ENCODE data around the gene STK32A.
A peak's percentile ranks its signal among the peaks of the same experiment; 100 is the strongest.
"Not testable (repeated sequence)": the region's sequence is repeated elsewhere in the genome, so short reads cannot be mapped to it uniquely, and the experiment has no call there.

The STK32A gene

DNA sequence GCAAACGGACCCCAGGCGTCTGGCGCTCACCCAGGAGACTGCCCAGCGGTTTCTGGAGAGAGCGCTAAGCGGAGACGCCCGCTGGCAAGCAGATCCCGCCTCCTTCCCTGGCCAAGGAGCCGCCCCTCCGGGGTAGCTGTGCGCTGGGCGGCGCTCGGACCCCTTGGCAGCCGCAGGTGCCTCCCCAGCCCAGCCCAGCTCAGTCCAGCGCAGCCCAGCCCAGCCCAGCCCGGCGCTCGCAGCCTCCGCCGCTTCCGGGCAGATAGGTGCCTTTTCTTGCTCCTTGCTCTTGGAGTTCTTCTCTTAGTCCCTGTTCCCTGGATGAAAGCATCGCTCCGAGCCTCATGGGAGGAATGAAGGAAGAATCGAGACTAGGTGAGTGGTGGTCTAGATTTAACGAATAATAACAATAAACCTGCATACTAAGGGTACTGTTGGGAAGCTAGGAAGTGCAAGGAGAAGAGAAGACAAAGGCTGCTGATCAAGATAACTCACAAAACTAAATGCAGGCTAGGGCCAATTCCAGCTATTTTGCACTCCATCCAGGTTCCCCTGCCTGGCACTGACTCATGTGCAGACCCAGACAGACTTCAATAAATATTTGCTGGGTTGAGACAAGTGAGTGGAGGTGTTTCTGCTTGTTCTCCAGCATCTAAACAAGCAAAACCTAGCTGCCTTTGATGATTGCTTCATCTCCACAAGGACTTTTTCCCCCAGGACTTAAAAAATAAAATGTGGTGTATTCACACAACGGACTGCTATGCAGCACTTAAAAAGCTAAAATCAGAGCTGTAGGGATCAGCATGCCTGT, at the start of gene STK32A:
Gene STK32A, plus strand, starts transcription at position 202 of the 811 bp plus-strand sequence. CDS start 4,609 bp downstream, outside the sequence.
- DNase-seq, result peak; percentile 94

DNA sequence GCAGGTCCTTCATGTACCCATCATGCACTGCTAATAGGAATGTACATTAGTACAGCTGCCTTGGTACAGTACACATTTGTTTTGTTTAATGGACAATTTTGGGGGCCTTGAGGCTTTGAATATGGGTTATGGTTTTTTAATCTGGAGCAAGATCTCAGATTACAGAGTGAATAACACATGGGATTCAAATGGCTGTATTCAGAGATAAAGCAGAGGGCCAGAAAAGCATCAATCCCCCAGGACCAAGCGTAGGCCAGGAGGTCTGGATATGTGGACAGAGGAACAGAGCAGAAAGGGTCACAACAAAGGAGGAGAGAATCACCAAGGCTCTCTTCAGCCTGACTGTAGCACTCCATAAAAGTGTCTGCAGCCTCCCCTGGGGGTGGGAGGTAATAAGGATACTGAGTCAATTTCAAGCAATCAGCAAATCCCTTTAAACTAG, 47.7 kb upstream of the STK32A start:
- peak; percentile 50 for DNase-seq

DNA sequence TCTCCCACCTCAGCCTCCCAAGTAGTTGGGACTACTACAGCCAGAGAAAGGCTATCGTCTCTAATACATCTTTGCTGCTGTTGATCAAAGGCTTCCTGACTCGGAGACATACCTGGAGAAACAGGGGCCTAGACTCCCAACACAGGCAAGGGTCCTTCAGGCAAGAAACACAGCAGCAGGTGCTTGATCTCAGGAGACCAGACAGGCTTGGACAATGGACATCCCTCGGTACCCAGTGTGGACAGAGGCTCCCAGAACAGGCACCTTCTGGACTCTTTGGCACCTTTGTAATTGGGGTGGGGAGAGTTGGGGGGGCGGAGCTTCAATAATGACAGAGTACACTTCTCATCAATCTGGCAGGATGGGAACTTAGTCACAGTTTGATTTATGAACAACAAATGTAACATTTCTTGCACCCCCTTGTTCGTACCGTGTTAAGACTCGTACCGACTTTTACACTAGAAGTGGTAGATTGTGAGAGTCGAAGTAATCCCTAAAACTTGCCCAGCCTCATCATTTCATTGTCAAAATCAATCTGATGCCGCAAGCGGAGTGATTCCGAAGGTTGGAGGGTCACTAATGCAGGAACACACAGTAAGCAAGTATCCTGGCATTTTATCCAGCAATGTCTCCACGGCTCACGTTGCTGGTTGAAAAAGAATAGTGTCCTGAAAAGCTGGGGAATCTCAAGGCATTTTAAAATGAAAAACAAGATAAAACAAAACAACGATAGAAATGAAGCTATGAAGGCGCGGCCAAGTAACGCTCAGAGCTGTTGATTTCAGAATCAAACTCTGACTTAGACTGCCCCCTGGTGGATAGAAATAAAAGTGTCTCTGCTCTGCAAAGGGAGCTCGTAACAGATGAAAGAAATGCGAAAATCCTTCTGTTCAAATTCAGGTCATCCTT, 46.4 kb upstream of the STK32A start:
- DNase-seq, result peak; percentile 87

DNA sequence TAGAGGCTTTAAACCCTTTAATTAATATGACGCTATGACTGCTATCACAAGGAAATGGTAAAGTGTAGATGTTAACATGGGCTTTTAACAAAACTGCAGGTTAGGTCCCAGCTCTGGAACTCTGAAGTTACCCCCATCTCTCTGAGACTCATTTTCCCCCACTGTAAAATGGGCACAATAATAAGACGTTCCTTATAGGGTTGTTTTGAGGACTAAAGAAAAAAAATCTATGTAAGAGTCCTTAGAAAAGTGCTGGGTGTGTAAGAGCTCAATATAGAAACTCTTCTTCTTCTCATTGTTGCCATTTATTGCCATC, 45.8 kb upstream of the STK32A start:
- DNase-seq, result no peak

DNA sequence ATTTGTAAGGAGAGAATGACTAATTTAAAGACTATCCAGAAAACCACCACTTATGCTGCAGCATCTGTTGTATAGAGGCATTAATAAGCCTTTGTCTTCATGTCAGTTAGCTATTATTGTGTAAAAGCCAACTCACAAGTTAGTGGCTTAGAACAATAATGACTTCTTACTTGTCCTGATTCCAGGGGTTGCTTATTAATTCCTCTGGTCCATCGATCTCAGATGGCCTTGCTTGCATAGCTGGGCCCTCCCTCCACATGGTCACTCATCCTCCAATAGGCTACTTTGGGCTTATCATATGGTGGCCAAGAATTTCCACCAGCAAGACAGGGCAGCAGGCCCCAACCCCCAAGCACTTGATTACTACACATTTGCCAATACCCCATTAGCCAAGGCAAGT, 44.5 kb upstream of the STK32A start:
- no peak for DNase-seq

DNA sequence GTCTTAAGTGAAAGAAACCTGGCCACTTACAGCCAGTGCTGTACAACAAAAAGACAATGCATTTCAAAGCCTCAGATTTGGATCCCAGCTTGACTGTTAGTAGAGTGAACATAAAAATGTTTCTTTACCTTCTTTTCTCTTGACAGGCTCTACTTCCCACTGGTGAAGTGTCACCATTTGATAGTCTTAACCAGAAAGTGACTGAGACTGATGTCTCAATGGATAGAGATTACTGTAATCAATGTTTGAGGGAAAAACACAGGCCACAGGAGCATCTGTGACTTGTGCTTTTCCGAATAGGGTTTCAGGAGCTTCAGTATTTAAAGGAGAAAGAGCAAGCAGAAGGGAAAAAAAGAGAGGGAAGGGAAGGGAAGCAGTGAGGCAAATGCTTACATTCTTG, 41.7 kb upstream of the STK32A start:
- no peak for DNase-seq

DNA sequence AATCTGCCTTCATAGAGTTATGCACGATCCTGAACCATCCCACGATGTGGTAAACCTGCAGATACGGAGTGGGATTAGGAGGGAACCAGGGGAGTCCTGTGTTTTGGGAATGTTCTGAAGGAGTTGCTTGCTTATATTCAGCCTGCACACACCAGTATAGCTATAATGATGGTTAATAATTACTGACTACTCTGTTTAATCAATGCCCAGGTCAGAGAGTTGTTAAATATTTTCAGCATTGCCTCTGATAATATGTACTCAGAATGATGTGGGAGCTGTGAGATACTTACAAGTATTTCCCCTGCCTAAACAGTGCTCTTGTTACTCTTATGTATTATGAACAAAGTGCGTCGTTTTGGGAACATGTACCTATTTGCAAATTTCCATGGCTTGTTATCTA, 34.8 kb upstream of the STK32A start:
- DNase-seq, result no peak

DNA sequence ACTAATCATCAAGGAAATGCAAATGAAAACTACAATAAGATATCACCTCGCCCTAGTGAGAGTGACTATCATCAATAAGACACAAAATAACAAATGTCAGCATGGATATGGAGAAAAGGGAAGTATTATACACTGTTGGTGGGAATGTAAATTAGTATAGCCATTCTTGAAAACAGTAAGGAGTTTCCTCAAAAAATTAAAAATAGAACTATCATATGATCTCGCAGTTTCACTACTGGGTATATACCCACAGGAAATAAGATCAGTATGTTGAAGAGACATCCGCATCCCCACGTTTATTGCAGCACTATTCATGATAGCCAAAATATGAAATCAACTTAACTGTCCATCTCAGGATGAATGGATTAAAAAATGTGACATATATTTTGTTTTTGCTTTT, 31.6 kb upstream of the STK32A start:
- DNase-seq, result no peak

DNA sequence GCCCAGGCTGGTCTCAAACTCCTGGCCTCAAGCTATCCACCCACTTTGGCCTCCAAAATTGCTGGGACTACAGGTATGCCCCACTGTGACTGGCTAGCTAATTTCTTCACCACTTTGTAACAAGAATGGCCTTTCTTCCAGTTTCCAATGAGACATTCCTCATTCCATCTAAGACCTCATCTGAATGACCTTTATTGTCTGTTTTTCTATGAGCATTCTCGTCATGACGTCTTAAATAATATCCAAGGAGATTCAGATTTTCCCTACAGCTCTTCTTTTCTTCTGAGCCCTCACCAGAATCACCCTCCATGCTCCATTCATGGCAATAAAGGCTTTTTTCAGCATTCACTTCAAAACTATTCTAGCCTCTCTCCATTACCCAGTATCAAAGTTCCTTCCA, 30.2 kb upstream of the STK32A start:
- DNase-seq, result no peak

DNA sequence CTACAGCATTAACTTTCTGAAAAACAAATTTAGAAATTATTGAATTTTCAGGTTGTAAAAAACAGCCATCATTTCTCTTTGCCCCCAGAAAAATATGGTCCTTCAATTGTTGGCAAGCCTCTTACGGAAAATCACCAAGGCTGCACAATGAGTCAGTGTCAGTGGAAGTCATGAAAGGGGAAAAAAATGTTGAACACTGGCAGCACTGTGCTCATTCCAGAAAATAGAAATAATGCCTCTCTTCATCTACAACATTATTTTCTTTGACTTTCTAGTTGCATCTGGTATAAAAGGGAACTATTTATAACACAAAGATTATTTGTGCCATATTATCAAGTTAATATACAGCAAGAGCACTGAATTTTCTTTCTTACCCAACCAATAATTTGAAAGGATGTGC, 26.7 kb upstream of the STK32A start:
- DNase-seq, result no peak

DNA sequence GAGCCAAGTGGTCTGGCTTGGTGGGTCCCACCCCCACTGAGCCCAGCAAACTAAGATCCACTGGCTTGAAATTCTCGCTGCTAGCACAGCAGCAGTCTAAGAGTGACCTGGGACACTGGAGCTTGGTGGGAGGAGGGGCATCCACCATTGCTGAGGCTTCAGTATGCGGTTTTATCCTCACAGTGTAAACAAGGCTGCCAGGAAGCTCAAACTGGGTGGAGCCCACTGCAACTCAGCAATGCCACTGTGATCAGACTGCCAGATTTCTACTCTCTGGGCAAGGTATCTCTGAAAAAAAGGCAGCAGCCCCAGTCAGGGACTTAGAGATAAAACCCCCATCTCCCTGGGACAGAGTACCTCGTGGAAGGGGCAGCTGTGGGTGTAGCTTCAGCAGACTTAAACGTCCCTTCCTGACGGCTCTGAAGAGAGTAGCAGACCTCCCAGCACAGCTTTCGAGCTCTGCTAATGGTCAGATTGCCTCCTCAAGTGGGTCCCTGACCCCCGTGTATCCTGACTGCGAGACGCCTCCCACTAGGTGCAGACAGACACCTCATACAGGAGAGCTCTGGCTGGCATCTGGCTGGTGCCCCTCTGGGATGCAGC, 18.2 kb upstream of the STK32A start:
- DNase-seq, result peak; percentile 81

DNA sequence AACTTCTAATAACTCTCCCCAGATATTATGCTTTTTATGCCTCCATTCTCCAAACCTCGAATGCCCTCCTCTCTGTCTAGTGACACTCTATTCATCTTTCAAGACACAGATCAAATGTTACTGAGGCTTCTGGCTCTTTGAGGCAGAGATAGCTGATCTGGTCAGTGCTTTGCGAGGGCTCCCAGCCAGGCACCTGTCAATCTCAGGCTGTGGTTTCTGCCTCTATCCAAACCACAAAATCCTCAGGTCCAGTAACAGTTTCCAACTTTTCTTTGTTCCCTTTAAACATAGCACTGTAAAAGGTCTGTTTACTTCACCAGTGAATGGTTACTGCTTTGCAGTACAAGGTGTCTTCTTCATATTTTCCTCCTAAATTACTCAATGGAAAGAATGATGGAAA, 11.5 kb upstream of the STK32A start:
- DNase-seq, result no peak

DNA sequence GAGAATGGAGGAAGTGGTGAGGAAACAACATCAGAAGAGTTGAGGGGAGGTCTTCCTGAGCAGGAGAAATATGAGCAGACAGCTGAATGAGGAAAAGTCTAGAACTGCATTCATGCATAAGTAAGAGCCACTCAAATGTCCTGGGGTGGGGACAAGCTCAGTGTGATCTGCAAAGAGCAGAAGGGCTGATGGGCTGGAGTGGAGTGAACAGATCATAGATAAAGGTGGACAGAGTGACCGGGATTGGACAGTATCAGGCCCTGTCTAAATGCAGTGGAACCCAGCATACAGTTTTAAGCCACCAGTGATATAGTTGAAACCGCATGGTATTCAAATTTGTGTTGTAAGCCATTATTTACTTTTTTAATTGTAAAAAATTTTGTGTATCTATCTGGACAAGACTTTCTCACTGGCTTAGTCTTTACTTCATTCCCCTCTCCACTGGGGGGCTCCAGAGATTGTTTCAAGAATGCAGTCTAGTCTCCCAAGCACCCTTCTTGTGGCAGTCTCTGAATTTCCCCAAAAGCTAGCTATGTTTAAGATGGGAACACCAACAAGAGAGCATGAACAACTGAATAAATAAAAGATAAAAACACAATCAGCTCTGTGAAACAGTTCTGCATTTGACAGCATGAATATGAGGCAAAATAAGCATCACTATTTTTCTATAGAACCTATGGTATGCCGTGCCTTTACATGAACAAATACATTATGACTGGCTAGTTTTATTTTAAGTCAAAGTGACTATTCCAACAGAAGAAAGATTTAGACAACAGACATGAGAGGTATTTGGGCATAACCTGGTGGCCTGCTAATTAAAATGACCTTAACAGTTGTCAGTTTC, 10.7 kb upstream of the STK32A start:
- DNase-seq, result peak; percentile 69

DNA sequence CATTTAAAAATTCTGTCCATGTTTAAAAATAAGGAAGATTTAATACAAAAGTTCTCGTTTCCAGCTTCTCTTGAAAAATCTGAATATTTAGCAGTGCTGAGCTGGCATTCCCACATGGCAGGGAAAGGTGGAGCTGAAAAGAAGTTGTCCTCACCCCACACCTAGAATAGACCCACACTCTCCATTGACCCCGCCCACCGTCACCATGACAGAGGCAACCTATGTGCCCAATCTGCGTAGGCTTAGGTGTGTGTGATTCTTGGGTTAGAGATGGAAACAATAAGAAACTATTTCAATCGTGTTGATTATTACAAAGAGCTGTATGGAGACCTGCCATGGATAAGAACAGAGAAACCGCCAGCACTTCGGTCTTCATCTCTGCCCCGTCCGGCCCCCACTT, 8.9 kb upstream of the STK32A start:
- DNase-seq, result no peak

DNA sequence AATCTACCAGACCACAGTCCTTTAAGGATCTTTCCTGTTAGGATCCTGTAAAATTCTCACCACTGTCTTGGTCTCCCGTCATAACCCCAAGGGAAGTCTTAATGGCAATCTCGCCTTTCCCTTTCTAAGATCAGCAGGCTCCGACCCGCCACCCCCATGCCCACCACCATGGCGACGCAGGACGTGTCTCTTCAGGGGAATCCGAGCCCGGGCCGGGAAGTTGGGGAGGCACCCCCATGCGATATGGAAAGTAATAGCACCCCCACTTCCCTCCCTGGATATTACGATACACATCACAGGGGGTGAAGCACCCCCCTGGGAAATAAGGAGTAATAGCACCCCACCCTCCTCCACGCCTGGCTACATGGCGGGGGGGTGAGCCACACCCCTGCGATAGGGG, 8.3 kb upstream of the STK32A start:
- DNase-seq, result no peak

DNA sequence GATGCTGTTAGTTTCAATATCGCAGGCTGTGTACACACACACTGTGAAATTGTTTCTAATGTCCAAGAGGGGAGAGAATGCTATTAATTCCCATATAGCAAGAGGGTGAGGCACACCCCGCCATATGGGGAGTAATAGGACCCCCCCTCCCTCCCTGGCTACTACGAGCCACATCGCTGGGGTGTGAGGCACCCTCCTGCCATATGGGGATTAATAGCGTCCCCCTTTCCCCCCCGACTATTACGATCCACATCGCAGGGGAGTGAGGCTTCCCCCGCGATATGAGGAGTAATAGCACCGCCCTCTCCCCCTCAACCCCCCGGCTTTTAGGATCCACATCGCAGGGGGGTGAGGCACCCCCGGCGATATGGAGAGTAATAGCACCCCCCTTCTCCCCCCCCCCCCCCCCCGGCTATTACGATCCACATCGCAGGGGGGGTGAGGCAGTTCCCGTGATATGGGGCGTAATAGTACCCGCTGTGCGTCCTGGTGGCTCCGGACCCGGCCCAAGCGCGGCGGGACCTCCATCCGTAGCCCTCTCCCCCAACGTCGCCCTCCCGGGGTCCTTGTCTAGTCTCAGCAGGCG, 494 bp upstream of the STK32A start:
- DNase-seq, result peak; percentile 52

DNA sequence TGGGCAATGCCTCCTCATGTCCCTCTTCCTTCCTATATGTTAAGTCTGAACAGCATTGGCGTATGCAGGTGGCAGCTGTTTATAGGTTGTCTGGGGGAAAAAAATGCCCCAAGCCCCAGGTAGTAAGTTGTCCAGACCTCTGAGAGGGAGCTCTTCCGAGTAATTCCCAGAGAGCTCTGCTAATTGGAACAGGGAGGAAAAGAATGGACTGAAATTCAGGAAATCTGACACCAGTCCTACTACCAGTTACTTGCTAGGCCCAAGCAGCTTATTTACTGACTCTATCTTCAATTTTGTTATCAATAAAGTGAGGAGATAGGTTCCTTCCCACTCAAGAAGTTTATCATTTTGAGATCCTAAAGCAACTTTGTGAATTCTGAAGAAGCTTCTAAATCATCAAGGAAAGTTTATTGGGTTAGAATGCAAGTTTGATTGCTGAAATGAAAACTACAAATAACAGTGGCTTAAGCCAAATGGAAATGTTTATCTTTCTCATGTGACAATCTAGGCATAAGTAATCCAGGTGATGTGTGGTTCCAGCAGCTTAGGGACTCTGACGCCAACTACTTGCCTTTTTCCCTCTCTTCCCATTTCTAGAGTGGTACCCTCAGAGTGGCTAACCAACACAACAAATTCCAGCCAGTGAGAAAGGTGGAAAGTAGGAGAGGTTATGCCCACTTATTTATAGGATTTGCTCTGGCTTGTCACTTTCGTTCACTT, 5.6 kb downstream of the STK32A start:
- DNase-seq, result no peak

DNA sequence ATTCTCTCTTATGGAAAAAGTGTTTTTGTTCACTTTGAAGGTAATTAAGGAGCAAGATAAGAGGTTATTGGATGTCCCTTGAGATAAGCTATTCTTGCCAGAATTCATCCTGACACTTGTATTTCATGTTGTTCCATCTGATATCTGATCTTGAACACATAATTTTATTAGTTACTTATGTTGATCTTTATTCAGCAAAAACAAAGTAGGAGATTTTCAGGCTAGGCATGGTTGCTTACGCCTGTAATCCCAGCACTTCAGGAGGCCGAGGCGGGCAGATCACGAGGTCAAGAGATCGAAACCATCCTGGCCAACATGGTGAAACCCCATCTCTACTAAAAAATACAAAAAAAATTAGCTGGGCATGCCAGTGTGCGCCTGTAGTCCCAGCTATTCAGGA, 8.4 kb downstream of the STK32A start:
- not testable (repeated sequence) for DNase-seq

DNA sequence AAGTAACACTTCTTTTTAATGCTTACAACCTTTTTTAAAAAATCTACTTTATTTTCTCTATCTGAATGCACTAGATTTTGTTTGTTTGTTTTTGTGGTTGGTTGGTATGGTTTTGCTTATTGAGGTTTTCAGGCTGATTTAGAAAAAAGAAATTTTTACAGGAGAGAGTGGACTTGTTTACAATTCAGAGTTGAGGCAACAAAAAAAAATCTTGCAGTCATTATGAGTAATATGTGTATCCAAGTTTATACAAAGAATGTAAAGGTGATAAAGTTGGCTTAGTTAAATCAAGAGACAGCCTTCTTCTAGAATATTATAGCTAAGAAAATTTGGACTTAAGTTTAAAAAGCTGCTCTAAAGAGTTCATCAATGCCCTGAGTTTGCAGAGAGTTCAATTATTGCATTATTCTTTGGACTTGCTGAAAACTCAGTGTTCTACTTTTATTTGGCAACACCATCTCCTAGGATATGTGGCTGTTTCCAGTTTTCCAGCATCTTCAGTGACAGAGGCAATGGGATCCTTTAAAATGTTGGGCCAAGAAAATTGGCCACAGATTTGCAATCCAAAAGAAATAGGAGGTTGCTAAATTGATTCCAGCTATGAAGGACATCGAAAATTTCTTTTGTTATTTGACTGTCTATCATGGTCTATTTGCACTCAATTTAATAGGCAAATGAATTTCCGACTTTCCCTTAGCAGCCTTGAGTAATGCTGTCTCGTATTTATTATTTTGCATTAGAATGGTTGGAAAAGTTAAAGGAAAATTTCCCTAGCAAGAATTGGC, 10.7 kb downstream of the STK32A start:
- no peak for DNase-seq

DNA sequence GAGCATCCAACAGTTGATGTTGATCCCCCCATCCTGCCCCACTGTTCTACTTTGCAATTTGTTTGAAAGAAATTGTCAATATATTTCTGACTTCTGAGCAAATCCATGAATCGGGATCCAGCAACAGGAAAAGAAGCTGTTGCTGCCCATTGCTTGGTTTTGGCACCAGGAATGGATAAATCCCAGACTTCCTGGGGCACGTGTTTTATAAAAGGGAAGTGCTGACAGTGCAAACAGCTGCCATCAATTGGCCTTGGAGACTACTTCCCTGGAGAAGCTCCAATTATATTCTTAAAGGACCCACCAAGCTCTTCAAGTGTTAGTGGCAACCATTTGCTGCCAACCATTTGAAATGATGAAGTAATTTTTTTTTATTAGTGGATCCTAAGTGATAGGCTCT, 13.7 kb downstream of the STK32A start:
- no peak for DNase-seq

DNA sequence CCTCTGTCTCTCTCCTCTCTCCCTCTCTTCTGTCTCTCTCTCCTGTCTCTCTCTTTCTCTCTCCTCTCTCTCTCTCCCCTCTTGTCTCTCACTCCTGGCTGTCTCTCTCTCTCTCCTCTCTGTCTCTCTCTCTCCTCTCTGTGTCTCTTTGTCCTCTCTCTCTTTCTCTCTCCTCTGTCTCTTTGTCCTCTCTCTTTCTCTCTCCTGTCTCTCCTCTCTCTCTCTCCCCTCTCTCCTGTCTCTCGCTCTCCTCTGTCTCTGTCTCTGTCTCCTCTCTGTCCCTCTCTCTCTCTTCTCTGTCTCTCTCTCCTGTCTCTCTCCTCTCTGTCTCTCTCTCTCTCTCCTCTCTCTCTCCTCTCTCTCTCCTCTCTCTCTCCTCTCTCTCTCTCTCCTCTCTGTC, 25.0 kb downstream of the STK32A start:
- no peak for DNase-seq

Data from DMS53 (cell line).